HepG2 (cell line): ENCODE results near the gene RIPOR3. TPM values are rescaled to one million over a fixed set of nuclear protein-coding genes. Genes with fewer than 3 reads are reported as not detected.

Source experiments
- ARID4A ChIP-seq: sonication (generic); formaldehyde crosslinking; IDR thresholded peaks from 2 replicates; pipeline ENCODE4 v1.5.0; 2020; ENCODE audit warnings: mild to moderate bottlenecking, missing genetic modification reagents, borderline replicate concordance
- ARID5B ChIP-seq: IDR thresholded peaks from 2 replicates; pipeline ENCODE4 v1.4.0; 2020; ENCODE audit warnings: mild to moderate bottlenecking, missing genetic modification reagents
- ARNT ChIP-seq: fragments of 450-650 bp; IDR thresholded peaks from 2 replicates; pipeline ENCODE4 v1.6.1; 2017
- FOSL1 ChIP-seq: sonication (generic); formaldehyde crosslinking; IDR thresholded peaks from 2 replicates; pipeline ENCODE4 v1.9.0; 2021; ENCODE audit warnings: missing genetic modification reagents, borderline replicate concordance
- GATA4 ChIP-seq: sonication (generic); IDR thresholded peaks from 2 replicates; pipeline ENCODE4 v1.6.1; 2016; ENCODE audit warnings: antibody characterized with exemption, low read depth, borderline replicate concordance
- HES4 ChIP-seq: sonication (generic); formaldehyde crosslinking; IDR thresholded peaks from 2 replicates; pipeline ENCODE4 v1.9.0; 2021; ENCODE audit warnings: mild to moderate bottlenecking, missing genetic modification reagents, borderline replicate concordance
- NCOA2 ChIP-seq: sonication (generic); formaldehyde crosslinking; IDR thresholded peaks from 2 replicates; pipeline ENCODE4 v1.8.0; 2022; ENCODE audit warnings: inconsistent platforms
- THAP7 ChIP-seq: sonication (generic); formaldehyde crosslinking; IDR thresholded peaks from 2 replicates; pipeline ENCODE4 v1.8.1; 2023; ENCODE audit warnings: mild to moderate bottlenecking, missing genetic modification reagents
- YEATS4 ChIP-seq: sonication (generic); formaldehyde crosslinking; IDR thresholded peaks from 2 replicates; pipeline ENCODE4 v1.4.0; 2020; ENCODE audit warnings: missing genetic modification reagents, borderline replicate concordance
- ZNF484 ChIP-seq: sonication (generic); formaldehyde crosslinking; IDR thresholded peaks from 2 replicates; pipeline ENCODE4 v1.5.1; 2020; ENCODE audit warnings: mild to moderate bottlenecking, low read depth, missing genetic modification reagents, borderline replicate concordance
- ZNF501 ChIP-seq: sonication (generic); formaldehyde crosslinking; IDR thresholded peaks from 2 replicates; pipeline ENCODE4 v1.5.1; 2020; ENCODE audit warnings: mild to moderate bottlenecking, moderate library complexity, missing genetic modification reagents
- ZNF747 ChIP-seq: sonication (generic); formaldehyde crosslinking; IDR thresholded peaks from 2 replicates; pipeline ENCODE4 v1.8.1; 2023; ENCODE audit warnings: missing genetic modification reagents, mild to moderate bottlenecking, borderline replicate concordance
- ZNF766 ChIP-seq: sonication (generic); formaldehyde crosslinking; IDR thresholded peaks from 2 replicates; pipeline ENCODE4 v1.5.0; 2020; ENCODE audit warnings: missing genetic modification reagents, borderline replicate concordance
- ZNF770 ChIP-seq: sonication (generic); formaldehyde crosslinking; IDR thresholded peaks from 2 replicates; pipeline ENCODE4 v1.5.0; 2020; ENCODE audit warnings: mild to moderate bottlenecking, missing genetic modification reagents
- ZNF775 ChIP-seq: sonication (generic); formaldehyde crosslinking; IDR thresholded peaks from 2 replicates; pipeline ENCODE4 v1.4.0; 2020; ENCODE audit warnings: missing genetic modification reagents, mild to moderate bottlenecking, moderate library complexity, borderline replicate concordance
- polyA plus RNA-seq, 8 experiments: library from polyadenylated mRNA; depleted of rRNA in 3 of 8; stranded (reverse) in 7 of 8; unstranded in 1 of 8; fragments of >200 nt; fragmentation: Illumina TruSeq in 4 of 8; extraction: Trizol in 4 of 8; gene quantifications; 2 replicates each; pipeline versions ENCODE4 v1.2.1 to v1.2.3, GENCODE V29; 2011 to 2016; ENCODE audit warnings: low read depth in 4 of 8, missing spikeins in 1 of 8, mixed read lengths in 1 of 8; ENCODE audit not compliant: insufficient read depth in 1 of 8
- total RNA-seq, 5 experiments: library from RNA; depleted of rRNA; stranded (reverse); fragments of >200 nt; fragmentation: Illumina TruSeq; extraction: Trizol; gene quantifications; 2 replicates each; pipeline ENCODE4 v1.2.3, GENCODE V29; 2016; ENCODE audit warnings: low read depth in 1 of 5

The RIPOR3 gene
- total and polyA plus RNA-seq, 2 of the 13 experiments (the other 11 are each of a cell fraction or from before 2014, with no cell fraction given): 0.18 TPM; not detected in 1

GRCh38 chr20:50710492-50711063, 19.2 kb upstream of the RIPOR3 start (continued):
- TF ChIP-seq ARID4A (peak; percentile 37; the same call in 1 of the 2 replicates), ZNF766 (CRISPR knock-in tag) (0 out of 2 replicates have a peak, but pooled peaks have one; percentile 41), ARID5B (CRISPR knock-in tag) (peak; percentile 62; the same call in 1 of the 2 replicates), NCOA2 (CRISPR knock-in tag) (peak; percentile 50; the same call in 1 of the 2 replicates), ARNT (no peak), ZNF501 (CRISPR knock-in tag) (0 out of 2 replicates have a peak, but pooled peaks have one; percentile 46), GATA4 (no peak), THAP7 (CRISPR knock-in tag) (no peak), ZNF484 (CRISPR knock-in tag) (no peak), ZNF747 (CRISPR knock-in tag) (no peak), HES4 (no peak), ZNF775 (CRISPR knock-in tag) (no peak), YEATS4 (CRISPR knock-in tag) (peak; percentile 34; the same call in 1 of the 2 replicates), ZNF770 (CRISPR knock-in tag) (peak; percentile 36; the same call in 1 of the 2 replicates), FOSL1 (CRISPR knock-in tag) (no peak)
